ENCODE data around the gene DDX39A. TPM values are rescaled to one million over a fixed set of nuclear protein-coding genes. Genes with fewer than 3 reads are reported as not detected.
A peak's percentile ranks its signal among the peaks of the same experiment; 100 is the strongest.
"Not testable (repeated sequence)": the region's sequence is repeated elsewhere in the genome, so short reads cannot be mapped to it uniquely, and the experiment has no call there.

DDX39A gene
- total and polyA plus RNA-seq, 3 donors from 2014 or later, result 218 to 323 (median 295) TPM

GRCh38 chr19:14405380-14405757 lies 13.8 kb downstream of the DDX39A start:
- Histone ChIP-seq H3K4me3 (peak overlapping the region in 1 of 2 donors; percentile 36), H3K9me3 (no peaks in the 10 kb centered on the region), H3K36me3 (ENCODE audit: low read depth, missing control alignments) (no peaks in the 10 kb centered on the region), H3K27ac (peak overlapping the region in 1 of 2 donors; percentile 80), H3K4me1 (peaks cover 6% of the 10 kb centered on the region), H3K27me3 (no peaks in the 10 kb centered on the region)
- 56 to 64% methylated on average over 3 to 6 of the region's 6 CpGs for WGBS, 2 donors
- intact Hi-C loops (cut with DNase I; ENCODE audit: low total_unique reads), result no loop called here
- TF ChIP-seq POLR2A (IDR thresholded peaks at IDR 0.05), result no peak
- TF ChIP-seq CTCF (IDR thresholded peaks at IDR 0.05), result no peak
- no peak for DNase-seq

- intact Hi-C loops (cut with DNase I; ENCODE audit: low total_unique reads), result no loop called here
- no peaks in the 10 kb centered on the region for H3K27me3 ChIP-seq
- H3K4me3 ChIP-seq, result no peak overlapping the region
- peaks cover 6% of the 10 kb centered on the region for H3K4me1 ChIP-seq
- TF ChIP-seq CTCF (IDR thresholded peaks at IDR 0.05), result no peak
- TF ChIP-seq POLR2A (IDR thresholded peaks at IDR 0.05), result no peak
- DNase-seq, result no peak
- no peaks in the 10 kb centered on the region for H3K9me3 ChIP-seq
- WGBS, 2 donors, result 90 to 94% methylated on average over 2 to 9 of the region's 9 CpGs
- no peak overlapping the region for H3K27ac ChIP-seq
- H3K36me3 ChIP-seq (ENCODE audit: low read depth, missing control alignments), result no peaks in the 10 kb centered on the region
Measured at GRCh38 chr19:14404312-14404711, 14.8 kb downstream of the DDX39A start.

GRCh38 chr19:14403145-14403930 lies 15.8 kb downstream of the DDX39A start:
- WGBS, 2 donors, result 91 to 95% methylated on average over 15 of the region's 15 CpGs
- intact Hi-C loops (cut with DNase I; ENCODE audit: low total_unique reads); H3K4me1 ChIP-seq; H3K9me3 ChIP-seq; H3K27me3 ChIP-seq; DNase-seq; H3K36me3 ChIP-seq (ENCODE audit: low read depth, missing control alignments); H3K4me3 ChIP-seq; H3K27ac ChIP-seq: not testable (repeated sequence)

GRCh38 chr19:14402332-14403144 lies 16.6 kb downstream of the DDX39A start:
- no peak for DNase-seq
- Histone ChIP-seq H3K9me3 (no peaks in the 10 kb centered on the region), H3K36me3 (ENCODE audit: low read depth, missing control alignments) (no peaks in the 10 kb centered on the region), H3K27me3 (no peaks in the 10 kb centered on the region), H3K4me1 (peaks cover 6% of the 10 kb centered on the region), H3K4me3 (no peak overlapping the region), H3K27ac (no peak overlapping the region)
- WGBS, 2 donors, result 75 to 78% methylated on average over 26 of the region's 26 CpGs
- TF ChIP-seq POLR2A (IDR thresholded peaks at IDR 0.05) (no peak), CTCF (IDR thresholded peaks at IDR 0.05) (no peak)
- intact Hi-C loops (cut with DNase I; ENCODE audit: low total_unique reads), result no loop called here

- peaks cover 5% of the 10 kb centered on the region for H3K4me1 ChIP-seq
- WGBS, 2 donors, result 90 to 93% methylated on average over 12 to 18 of the region's 18 CpGs
- H3K27me3 ChIP-seq, result no peaks in the 10 kb centered on the region
- H3K27ac ChIP-seq, result no peak overlapping the region
- no peaks in the 10 kb centered on the region for H3K36me3 ChIP-seq (ENCODE audit: low read depth, missing control alignments)
- no peaks in the 10 kb centered on the region for H3K9me3 ChIP-seq
- DNase-seq, result no peak
- H3K4me3 ChIP-seq, result no peak overlapping the region
- intact Hi-C loops (cut with DNase I; ENCODE audit: low total_unique reads), result no loop called here
- TF ChIP-seq POLR2A (IDR thresholded peaks at IDR 0.05), result no peak
- no peak for TF ChIP-seq CTCF (IDR thresholded peaks at IDR 0.05)
Measured at GRCh38 chr19:14401468-14402195, 17.5 kb downstream of the DDX39A start.
